Ecto neural progenitor cell (in vitro differentiated cells): ENCODE measurements around the gene MYOM1.
"Not testable (repeated sequence)": the region's sequence is repeated elsewhere in the genome, so short reads cannot be mapped to it uniquely, and the experiment has no call there.

Experiments
- DNase-seq: peaks from one replicate; pipeline ENCODE4 v3.0.0-alpha.2; 2018; ENCODE audit warnings: low spot score

The MYOM1 gene

GRCh38 chr18:3055186-3055728 is 164.5 kb downstream of the MYOM1 start:
- DNase-seq: no peak

- no peak for DNase-seq
Measured at GRCh38 chr18:3054780-3055179, 165.0 kb downstream of the MYOM1 start.

GRCh38 chr18:3054214-3054613 is 165.6 kb downstream of the MYOM1 start:
- no peak for DNase-seq

- DNase-seq: no peak
Measured at GRCh38 chr18:3053081-3053480, 166.7 kb downstream of the MYOM1 start.

GRCh38 chr18:3052411-3052758 is 167.4 kb downstream of the MYOM1 start:
- DNase-seq: no peak

- no peak for DNase-seq
Measured at GRCh38 chr18:3051718-3052410, 167.9 kb downstream of the MYOM1 start.

- not testable (repeated sequence) for DNase-seq
Measured at GRCh38 chr18:3049897-3050454, 169.8 kb downstream of the MYOM1 start.

GRCh38 chr18:3048820-3049349 is 170.9 kb downstream of the MYOM1 start:
- DNase-seq: no peak

- DNase-seq: no peak
Measured at GRCh38 chr18:3048121-3048520, 171.6 kb downstream of the MYOM1 start.

- DNase-seq: no peak
Measured at GRCh38 chr18:3046216-3046808, 173.5 kb downstream of the MYOM1 start.

GRCh38 chr18:3044931-3045698 is 174.7 kb downstream of the MYOM1 start:
- DNase-seq: no peak

- DNase-seq: no peak
Measured at GRCh38 chr18:3042379-3042778, 177.4 kb downstream of the MYOM1 start.

GRCh38 chr18:3041843-3042242 is 177.9 kb downstream of the MYOM1 start:
- no peak for DNase-seq

GRCh38 chr18:3040881-3041280 is 178.9 kb downstream of the MYOM1 start:
- no peak for DNase-seq

GRCh38 chr18:3040173-3040572 is 179.6 kb downstream of the MYOM1 start:
- no peak for DNase-seq

- DNase-seq: no peak
Measured at GRCh38 chr18:3037423-3037915, 182.3 kb downstream of the MYOM1 start.

GRCh38 chr18:3036108-3036507 is 183.7 kb downstream of the MYOM1 start:
- DNase-seq: no peak

GRCh38 chr18:3035635-3036034 is 184.1 kb downstream of the MYOM1 start:
- no peak for DNase-seq

- no peak for DNase-seq
Measured at GRCh38 chr18:3032721-3033120, 187.0 kb downstream of the MYOM1 start.

GRCh38 chr18:3029215-3029952 is 190.4 kb downstream of the MYOM1 start:
- no peak for DNase-seq

- not testable (repeated sequence) for DNase-seq
Measured at GRCh38 chr18:3028115-3028514, 191.7 kb downstream of the MYOM1 start.
